ENCODE measurements around the gene GRIK2.

The GRIK2 gene

DNA sequence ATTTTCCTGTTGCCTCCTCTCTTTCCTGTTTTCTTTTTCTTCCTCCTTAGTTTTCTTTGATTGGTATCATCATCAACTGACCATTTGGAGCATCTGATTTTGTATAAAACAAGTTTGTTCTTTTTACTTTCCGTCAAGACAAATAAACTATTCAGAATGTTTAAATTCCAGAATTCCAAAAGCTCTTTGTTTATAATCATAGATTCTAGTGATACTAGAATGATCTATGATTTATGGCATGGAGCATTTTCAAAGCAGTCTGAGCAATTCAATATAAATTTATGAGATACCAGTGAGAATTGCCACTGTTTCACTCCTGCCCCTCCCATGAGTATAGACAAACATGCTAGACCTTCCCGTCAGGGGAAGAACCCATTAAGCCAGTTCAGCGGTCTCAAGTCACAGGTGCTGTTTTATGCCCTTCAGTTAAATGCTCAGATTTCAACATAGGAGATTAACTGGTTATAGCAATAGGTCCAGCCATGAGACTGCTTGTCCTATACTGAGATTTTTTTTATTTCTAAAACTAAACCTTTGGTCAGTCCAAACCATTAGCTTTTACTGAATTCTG lies 60.7 kb downstream of the GRIK2 start:
- no peak for DNase-seq (ENCODE audit: low spot score)

DNA sequence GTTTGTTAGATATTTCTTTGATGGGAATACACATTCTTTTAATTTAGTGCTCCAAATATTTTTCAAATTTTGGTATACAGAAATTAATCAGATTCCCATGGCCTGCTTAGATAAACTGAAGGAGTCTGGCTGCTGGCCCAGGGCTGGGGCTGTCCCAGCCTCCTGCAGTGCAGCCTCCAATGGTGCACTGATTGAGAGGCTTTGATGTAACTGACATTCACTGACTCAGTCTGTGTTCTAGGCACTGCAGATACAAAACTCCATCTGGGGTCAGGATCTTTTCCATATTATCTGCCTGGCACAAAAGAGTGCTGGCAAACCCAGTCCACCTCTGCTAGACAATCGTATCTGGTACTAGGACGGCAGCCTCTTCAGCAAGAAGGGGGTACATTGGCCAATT lies 64.8 kb downstream of the GRIK2 start:
- no peak for DNase-seq (ENCODE audit: low spot score)

DNA sequence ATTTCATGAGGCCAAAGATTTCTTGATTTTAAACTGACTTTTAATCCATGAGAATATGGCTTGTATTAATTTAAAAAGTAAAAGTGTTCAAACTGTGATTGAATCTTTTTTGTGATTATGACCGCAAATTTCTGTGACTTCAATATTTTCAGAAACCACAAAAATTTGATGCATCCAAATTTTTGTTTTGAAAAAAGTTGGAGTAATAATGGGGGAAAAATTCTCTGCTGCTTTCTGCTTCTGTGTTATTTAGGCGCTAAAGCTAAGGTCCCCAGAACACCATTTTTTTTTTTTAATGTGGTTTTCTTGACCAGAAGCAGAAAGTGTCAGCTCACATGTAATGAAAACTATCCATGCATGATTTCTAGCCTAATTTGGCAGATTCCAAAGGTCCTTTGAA lies 65.3 kb downstream of the GRIK2 start:
- DNase-seq (ENCODE audit: low spot score), result no peak

DNA sequence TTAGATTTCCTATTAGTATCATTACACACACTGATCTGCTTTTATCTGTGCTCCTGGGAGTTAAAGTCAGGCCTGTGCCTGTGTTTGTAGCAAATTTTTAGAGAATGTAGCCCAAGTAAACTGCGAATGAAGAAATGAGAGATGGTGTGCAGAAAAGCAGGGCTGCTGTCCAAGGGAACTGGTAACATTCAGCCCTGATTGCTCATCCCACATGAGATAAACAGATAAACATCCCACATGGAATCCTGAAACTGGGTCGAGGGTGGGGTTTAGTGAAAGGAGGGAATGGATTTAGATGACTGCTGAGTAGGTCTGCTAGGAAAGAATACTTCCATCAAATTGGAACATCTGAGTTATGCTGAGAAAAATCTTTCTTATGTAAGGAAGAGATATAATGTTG lies 69.1 kb downstream of the GRIK2 start:
- DNase-seq (ENCODE audit: low spot score), result no peak

DNA sequence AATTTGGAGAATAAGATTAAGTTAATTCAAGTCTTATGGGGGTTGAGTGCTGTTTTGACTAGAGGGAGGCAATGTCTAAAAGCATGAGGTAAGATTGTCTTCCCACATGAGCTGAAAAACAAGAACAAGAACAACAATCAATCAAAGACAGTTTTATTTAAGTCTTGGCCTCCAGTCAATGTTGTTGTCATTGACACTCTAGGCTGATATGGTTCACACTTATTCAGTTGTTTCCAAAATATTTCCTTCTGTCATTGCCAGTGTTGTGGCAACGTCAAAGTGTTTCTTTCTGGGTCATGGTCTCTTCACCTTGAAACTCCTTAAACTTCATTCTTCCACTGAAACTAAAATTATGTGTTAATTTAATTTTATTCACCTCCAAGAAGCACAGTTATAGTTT lies 72.4 kb downstream of the GRIK2 start:
- no peak for DNase-seq (ENCODE audit: low spot score)

DNA sequence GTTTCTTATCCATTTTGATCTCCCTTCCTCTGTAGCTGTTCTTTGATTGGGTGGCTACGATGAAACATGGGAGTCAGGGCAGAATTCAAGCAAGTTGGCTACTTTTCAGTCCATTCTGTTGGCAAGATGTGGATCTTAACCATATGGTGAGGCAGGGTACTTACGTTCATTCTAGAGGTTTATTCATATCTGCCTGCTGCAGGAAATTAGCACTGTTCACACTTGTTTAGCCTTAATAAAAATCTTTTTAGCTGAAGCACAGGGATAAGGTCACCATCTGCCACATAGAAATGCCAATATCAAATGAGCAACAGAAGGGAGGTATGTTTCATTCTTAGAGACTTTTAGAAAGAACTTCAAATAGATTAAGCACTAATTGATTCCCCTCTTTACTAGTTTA lies 83.9 kb downstream of the GRIK2 start:
- DNase-seq (ENCODE audit: low spot score), result no peak

DNA sequence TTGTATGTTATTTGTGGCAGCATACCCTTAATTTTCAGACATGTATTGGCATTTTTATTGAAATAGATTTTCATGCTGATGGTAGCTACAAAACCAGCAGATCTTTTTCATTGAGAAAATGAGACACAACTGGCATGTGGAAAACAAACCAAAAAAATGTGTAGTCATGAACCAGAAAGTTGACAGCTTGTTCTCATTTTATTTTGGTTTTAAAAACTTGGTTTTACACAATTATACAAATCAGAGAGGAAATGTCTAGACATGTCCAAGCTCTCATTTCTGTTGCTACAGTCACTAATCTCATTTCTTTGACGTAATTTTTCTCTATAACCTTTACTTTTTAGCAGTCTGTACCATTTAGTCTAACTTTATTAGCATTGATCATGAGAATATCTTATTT lies 85.4 kb downstream of the GRIK2 start:
- no peak for DNase-seq (ENCODE audit: low spot score)

DNA sequence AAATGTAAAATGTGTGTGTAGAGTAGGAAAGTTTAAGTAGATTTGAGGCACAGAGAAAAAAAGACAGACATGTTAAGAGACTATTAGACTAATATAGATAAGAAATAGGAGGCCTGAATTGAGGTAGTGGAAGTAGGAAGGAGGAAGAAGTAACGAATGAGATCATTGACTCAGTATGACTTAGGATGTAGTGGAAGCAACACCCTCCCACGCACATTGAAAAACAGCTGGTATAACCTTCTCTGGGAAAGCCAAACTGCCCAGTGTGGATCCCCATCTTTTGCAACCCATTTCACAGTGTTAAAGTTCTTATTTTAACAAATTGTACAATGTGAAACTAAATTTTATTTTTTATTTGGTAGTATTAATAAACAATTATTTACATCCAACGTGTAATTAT lies 89.1 kb downstream of the GRIK2 start:
- no peak for DNase-seq (ENCODE audit: low spot score)

DNA sequence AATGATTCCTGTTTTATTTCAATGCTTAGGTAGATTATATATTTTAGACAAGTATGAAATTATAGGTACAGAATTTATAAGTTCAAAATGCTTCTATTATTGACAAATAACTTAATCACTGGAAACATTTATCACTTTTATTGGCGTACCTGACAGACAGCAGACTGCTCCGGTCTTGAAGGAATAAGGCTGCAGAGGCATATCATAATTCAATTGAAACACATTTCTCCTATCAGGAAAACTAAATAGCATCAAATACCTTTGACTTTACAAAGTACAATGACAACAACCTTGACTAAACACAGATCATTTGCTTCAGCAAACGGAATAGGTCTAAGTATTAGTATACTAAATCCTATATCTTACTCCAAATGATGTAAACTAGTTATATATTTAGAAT lies 91.3 kb downstream of the GRIK2 start:
- DNase-seq (ENCODE audit: low spot score), result no peak

DNA sequence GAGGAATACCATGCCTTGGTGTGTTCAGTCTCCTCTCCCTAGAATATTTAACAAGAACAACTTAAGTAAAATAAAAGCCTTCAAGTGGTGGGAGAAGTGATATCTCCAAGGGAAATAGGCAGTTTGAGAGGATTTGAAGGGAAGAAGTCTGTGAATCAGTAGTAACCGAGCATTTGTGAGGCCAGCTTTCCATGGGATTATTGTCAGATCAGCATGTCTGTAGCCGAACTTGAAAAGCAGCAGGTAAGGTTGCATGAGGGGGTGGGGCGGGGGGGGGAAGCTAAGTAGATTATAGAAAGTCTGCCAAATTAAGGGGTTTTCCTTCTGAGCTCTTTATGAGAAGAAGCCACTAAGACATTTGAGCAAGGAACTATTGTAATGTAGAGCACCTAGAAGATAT lies 92.6 kb downstream of the GRIK2 start:
- DNase-seq (ENCODE audit: low spot score), result no peak

DNA sequence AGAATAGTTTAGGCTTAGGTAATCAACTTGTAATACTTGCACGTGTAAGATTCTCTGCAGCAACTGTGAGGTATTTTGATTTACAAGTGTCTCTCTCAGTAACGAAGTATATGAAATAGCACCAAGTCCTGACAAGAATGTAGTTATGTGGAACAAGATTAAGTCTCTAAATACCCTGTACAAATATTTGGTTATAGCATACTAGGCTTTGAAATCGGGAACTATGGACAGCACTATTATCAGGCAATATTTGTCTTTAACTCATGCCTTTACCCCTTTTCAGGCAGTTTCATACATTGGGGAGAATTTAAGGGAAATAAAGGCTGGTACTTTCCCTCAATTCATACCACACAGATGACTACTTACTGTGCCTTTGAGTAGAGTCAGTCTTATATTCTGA lies 93.2 kb downstream of the GRIK2 start:
- DNase-seq (ENCODE audit: low spot score), result no peak

DNA sequence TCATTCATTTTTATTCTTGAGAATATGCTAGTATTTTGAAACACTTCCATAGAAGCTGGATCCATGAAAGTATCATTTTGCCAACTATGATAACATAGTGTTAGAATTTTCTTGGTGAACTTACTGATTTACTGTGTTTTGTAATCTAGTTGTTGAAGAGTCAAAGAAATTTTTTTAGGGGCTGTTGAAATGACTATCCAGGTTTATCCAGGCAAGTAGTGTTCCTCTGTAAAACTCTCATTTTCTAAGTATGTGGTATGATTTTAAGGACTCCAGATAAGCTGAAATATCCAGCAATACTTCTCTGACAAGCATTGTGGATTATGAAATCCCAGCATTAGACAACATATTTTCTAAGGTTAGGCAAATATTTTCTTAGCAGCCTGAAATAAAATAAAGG lies 95.9 kb downstream of the GRIK2 start:
- no peak for DNase-seq (ENCODE audit: low spot score)

DNA sequence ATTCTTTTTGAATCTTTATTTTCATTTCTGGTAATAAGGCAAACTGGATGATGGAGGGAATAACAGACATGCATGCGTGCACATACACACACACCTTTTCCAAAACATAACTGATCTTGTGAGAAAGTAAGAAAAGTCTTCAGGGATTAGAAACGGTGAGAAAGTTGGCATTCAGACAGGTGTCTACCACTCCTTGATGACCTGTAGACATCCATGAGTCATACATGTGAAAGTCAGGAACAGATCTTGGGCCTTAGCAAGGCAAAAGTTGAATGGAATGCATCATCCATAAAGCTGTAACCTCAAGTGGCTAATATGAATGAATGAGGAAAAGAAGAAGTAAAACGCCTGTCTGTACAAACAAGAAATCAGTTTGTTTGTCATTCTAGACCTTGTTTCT lies 97.3 kb downstream of the GRIK2 start:
- no peak for DNase-seq (ENCODE audit: low spot score)

DNA sequence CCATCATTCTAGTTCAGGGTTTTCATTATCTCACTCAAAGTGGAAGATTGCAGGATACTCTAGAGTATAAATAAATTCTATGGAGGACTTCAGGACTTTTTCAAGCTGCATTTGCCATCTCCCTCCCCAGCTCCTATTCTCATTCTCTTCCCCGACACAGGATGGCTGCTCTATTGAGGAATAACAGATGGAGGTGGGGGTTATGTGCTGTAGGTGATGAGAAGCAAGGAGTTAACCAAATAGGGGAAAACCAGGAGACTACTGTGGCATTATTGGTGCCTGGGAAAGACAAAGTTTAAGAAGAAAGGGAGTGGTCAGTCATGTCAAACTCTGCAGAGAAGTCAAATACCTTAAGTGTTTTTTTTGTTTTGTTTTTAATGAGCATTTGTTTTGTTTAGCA lies 109.3 kb downstream of the GRIK2 start:
- DNase-seq (ENCODE audit: low spot score), result no peak

DNA sequence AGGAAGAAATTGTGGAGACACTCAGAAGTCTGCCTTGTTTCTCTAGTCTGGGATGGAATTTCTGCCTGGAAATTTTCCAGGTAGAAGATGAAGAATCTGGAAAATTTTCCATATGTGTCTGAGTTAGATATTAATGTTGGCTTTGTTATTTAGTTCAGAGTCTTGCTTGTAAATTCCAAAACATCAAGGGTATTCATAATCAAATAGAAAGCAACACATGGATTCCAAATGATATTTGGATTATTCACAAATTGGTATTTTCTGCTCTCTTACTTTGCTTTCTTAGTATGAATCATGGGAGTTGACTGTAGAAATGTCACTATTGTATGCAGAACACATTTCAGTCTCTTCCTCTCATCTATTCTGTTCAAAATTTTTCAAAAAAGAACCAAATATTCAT lies 116.0 kb downstream of the GRIK2 start:
- no peak for DNase-seq (ENCODE audit: low spot score)

DNA sequence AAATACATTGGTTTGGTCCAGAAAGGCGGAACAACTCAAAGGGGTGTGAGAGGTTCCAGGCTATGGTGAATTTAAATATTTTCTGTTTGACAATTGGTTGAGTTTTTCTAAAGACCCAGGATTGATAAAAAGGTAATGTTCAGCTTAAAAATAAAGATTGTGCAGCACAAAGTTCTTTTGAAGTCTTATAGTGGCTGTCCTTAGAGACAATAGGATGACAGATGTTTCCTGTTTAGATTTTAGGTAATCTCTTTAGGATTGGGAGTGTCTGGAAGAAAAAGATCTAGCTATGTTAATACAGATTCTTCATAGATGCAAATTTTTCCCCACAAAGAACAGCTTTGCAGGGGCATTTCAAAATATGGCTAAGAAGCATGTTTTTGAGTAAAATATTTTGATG lies 119.7 kb downstream of the GRIK2 start:
- no peak for DNase-seq (ENCODE audit: low spot score)

DNA sequence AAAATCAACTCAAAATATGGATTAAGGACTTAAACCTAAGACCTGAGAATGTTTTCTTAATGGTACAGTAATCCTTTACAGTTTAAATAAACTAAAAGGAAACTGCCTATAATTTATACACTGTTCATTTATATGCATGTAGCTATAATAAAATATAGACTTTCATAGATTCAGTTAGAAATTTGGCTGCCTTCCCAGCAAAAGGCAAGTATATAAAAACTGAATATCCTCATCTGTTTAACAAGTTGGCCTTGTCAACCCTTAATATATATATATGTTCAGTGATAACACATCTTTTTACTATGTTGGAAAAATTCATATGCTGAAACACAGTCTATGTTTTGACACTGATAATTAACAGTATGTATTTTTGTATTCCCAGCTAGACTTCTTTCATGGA lies 123.1 kb downstream of the GRIK2 start:
- DNase-seq (ENCODE audit: low spot score), result no peak

DNA sequence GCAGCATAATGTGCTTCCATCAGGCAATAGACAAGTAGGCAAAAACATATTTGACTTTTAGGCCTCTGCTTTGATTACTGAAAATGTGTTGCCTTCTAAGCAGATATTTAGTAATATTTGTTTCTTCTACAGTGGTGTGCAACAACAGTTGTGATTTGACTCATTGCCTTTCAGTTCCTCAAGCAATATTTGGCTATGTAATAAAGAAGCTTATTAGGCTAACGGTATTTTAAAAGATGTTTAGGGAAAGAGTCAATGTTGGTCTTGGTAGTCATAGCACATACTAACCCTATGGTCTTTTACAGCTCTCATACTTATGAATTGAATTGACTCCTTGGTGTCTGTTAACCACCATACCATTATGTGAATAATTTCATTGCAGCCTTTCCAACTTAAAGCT lies 124.1 kb downstream of the GRIK2 start:
- no peak for DNase-seq (ENCODE audit: low spot score)

DNA sequence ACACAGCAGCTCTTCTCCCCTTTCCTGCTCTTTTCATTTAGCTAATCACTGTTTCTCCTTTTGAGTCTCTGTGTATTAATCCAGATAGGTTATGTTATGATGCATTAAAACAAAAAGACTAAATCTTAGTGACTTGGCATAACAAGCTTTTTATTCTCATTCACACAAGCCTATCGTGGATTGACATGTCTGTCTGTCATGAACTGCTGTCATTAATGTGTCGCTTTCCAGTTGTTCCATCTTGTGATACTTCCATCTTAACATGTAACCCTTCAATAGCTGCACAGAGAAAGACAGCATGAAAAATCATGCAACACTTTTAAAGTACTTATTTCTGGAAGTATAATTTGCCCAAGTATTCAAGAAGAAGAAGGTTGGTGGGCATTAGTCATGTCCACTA lies 128.7 kb downstream of the GRIK2 start:
- DNase-seq (ENCODE audit: low spot score), result no peak

DNA sequence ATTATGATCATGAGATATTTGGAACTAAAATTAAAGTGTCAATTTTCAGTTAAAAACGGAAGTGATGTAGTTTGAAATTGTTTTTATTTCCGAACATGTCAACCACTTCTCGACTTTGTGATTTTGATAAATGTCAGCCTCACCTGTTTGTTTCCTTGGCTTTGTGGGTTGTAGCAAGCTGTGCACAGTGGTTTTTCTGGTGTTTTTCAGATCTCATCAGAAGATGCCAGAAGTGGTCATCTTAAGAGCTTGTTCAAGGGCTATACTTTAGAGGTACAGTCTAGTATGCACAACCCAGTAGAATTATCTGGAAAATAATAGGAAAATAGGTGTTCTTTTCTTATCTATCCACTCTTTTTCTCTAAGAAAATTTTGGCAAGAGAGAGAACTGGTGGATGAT lies 134.0 kb downstream of the GRIK2 start:
- DNase-seq (ENCODE audit: low spot score), result no peak

DNA sequence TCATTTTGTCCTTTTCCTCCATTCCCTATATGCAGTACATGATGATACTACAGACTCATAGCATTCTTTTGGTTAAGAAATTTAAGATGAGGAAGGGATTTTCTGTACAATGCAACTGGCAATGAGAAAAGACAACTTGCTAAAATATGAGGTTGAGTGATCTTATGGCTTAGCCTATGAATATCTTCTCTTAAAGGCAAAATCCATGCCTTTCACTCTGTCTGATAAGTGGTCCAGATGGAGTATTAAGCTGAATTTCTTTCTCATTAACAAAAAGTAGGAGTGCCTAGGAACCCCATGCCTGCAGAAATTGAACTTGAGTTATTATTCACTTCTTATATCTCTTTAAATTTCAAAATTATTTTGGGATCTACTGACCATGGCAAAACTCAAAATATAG lies 135.3 kb downstream of the GRIK2 start:
- DNase-seq (ENCODE audit: low spot score), result no peak

DNA sequence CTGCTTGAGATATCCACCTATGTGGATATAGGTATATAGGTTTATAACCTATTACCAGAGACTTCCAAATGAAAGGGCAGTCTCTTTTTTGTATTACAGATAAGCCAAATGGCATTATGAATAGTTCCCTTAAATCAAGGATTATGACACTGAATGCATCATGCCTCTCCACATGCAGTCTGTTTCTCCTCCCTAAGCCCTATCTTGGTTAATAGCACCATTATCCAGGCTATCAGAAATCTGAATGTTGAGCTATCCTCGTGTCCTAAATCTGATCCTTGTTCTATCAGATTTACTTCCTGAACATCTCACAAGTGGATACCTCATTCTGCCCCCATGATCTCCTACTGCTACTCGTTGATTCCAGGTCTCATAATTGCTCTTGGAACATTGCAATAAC lies 138.0 kb downstream of the GRIK2 start:
- no peak for DNase-seq (ENCODE audit: low spot score)

DNA sequence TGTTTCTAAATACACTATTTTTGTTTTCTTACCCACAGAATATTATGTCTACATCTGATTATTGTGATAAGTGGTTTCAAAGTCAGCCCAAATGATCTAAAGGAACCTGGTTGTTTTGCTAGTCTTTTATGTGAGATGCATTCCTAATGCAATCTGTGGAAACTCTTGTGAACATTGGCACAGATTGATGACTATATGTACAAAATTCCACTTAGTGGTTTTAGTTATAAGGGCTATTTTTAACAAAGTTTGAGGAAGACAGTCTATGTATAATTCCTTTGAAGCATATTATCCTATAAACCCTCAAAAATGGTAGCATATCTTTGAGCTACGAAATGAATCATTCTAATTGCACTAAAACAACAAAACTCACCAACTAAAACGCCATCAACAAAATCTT lies 140.9 kb downstream of the GRIK2 start:
- DNase-seq (ENCODE audit: low spot score), result no peak

DNA sequence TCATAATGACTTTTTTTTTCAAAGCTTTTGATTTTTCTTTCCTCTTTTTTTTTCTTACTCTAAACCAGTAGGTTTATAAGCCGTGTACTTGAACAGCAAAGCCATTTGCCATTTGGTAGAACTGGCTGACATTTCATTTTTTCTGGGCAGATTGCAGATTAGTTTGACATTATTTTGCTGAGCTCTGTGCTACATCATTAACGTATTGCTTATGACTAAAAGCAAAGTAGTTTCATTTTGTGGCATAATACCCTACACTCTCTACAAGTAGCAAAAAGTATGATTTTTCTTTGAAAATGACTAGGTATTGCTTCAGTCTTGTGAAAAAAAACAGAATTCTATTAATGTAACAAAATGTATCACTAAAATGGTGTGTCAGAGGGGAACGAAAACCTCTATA lies 141.3 kb downstream of the GRIK2 start:
- DNase-seq (ENCODE audit: low spot score), result no peak

DNA sequence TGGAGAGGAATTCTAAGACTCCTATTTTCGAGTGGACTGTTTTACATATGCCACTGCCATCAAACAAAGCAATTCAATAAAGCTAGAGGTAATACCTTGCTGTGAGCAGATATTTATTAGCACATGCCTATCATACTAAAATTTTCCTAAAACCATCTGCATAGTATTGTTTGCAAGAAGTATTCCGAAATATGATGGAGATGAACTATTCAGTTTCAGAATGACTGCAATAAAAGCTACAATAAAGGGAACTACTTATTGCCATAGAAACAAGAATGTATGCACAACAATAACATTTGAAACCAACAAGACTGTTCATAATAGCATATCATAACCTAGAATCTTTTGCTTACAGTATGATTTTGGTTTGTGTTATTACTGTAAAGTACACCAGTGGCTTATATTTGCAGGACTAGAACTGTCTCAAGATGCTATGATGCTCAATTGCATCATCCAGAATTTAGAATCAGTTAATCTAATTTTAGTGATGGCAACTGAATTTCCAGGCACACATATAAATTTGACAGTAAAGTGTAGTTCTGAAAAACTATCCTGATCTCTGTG lies 144.3 kb downstream of the GRIK2 start:
- no peak for DNase-seq (ENCODE audit: low spot score)

All from HuH-7 (cell line).